ENCODE measurements around the gene ROBO3. TPM values are rescaled to one million over a fixed set of nuclear protein-coding genes. Genes with fewer than 3 reads are reported as not detected.

ROBO3 gene
- total RNA-seq, 1 donor from 2014 or later = 40.0 TPM

DNA sequence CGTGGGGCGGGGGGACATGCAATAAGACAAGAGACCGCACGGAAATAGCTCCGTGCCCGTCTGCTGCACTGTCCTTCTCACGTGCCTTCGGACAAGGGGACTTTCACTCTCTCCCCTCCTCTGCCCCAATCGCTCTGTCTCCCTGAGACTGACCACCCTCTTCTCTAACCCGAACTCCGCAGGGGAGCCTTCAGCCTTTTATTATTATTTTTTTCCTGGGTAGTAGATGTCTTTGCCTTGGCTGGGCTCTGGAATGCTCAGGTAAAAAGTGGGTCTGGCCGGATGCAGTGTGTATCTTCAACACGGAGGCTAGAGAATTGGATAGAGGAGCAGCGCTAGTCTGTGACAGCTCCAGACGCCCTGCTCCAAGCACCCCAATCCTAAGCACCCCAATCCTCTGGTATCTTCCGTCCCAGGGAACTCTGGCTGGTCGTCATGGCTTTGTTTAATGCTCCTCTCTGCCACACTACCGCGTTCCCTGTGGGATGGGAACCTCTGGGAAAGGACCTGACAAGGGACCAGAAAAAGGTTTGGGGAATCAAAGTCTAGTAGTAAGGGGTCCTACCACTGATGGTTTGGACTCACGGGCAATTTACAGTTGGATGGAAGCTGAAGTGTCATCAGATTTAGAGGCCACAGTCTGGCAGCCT lies 25.1 kb upstream of the ROBO3 start:
- H3K27me3 Mint-ChIP-seq (ENCODE audit: unreplicated experiment) = peaks cover 23% of the 10 kb centered on the region
- no peak overlapping the region for H3K27ac Mint-ChIP-seq (ENCODE audit: unreplicated experiment)
- DNase-seq (ENCODE audit: low spot score) = no peak
- TF ChIP-seq, protein P1, sequence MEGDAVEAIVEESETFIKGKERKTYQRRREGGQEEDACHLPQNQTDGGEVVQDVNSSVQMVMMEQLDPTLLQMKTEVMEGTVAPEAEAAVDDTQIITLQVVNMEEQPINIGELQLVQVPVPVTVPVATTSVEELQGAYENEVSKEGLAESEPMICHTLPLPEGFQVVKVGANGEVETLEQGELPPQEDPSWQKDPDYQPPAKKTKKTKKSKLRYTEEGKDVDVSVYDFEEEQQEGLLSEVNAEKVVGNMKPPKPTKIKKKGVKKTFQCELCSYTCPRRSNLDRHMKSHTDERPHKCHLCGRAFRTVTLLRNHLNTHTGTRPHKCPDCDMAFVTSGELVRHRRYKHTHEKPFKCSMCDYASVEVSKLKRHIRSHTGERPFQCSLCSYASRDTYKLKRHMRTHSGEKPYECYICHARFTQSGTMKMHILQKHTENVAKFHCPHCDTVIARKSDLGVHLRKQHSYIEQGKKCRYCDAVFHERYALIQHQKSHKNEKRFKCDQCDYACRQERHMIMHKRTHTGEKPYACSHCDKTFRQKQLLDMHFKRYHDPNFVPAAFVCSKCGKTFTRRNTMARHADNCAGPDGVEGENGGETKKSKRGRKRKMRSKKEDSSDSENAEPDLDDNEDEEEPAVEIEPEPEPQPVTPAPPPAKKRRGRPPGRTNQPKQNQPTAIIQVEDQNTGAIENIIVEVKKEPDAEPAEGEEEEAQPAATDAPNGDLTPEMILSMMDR (IDR thresholded peaks at IDR 0.05; ENCODE audit: unreplicated experiment) = no peak
- peaks cover 13% of the 10 kb centered on the region for H3K4me1 Mint-ChIP-seq (ENCODE audit: unreplicated experiment)
- H3K4me3 Mint-ChIP-seq (ENCODE audit: unreplicated experiment) = peak overlapping the region; percentile 50
- no peaks in the 10 kb centered on the region for H3K9me3 Mint-ChIP-seq (ENCODE audit: unreplicated experiment)
- peaks cover 6% of the 10 kb centered on the region for H3K36me3 Mint-ChIP-seq (ENCODE audit: low read depth, unreplicated experiment)

DNA sequence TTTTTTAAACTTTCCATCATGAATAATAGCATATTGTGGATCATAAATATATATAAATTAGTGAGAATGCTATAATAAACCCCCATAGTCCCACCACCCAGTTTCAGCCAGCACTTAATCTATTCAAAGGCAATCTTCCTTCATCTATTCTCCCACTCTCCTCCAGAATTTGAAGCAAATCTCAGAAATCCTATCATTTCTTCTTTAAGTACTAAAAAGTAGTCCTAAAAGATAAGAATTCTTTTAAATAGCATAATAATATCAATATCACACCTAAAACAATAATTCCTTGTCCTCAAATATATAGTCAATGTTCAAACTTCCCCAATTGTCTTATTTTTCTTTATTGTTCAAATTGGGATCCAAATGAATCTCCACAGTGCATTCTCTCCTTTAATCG lies 24.6 kb upstream of the ROBO3 start:
- peaks cover 26% of the 10 kb centered on the region for H3K27me3 Mint-ChIP-seq (ENCODE audit: unreplicated experiment)
- H3K9me3 Mint-ChIP-seq (ENCODE audit: unreplicated experiment) = no peaks in the 10 kb centered on the region
- TF ChIP-seq, protein P1 (IDR thresholded peaks at IDR 0.05; ENCODE audit: unreplicated experiment) = no peak
- DNase-seq (ENCODE audit: low spot score) = no peak
- peaks cover 13% of the 10 kb centered on the region for H3K4me1 Mint-ChIP-seq (ENCODE audit: unreplicated experiment)
- H3K27ac Mint-ChIP-seq (ENCODE audit: unreplicated experiment) = no peak overlapping the region
- H3K4me3 Mint-ChIP-seq (ENCODE audit: unreplicated experiment) = peak overlapping the region; percentile 50
- peaks cover 6% of the 10 kb centered on the region for H3K36me3 Mint-ChIP-seq (ENCODE audit: low read depth, unreplicated experiment)

DNA sequence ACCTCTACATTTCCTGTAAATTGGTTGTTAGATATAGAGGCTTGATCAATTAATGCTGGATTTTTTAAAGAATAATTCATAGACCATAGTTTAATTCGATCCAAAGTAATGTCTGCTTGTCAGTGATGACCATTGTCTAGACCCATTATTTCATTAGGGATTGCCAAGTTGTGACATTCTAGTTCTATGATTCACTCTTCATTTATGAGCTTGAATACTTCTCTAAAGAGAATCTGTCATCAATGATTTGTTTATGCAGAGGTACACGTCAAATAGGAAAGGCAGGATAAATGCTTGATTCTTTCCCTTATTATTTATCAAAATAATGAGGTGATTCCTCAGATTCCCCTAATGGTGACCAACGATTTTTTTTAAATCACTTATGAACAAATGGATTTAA lies 24.0 kb upstream of the ROBO3 start:
- H3K4me3 Mint-ChIP-seq (ENCODE audit: unreplicated experiment) = no peak overlapping the region
- H3K9me3 Mint-ChIP-seq (ENCODE audit: unreplicated experiment) = no peaks in the 10 kb centered on the region
- peaks cover 10% of the 10 kb centered on the region for H3K36me3 Mint-ChIP-seq (ENCODE audit: low read depth, unreplicated experiment)
- peaks cover 10% of the 10 kb centered on the region for H3K4me1 Mint-ChIP-seq (ENCODE audit: unreplicated experiment)
- DNase-seq (ENCODE audit: low spot score) = no peak
- peaks cover 31% of the 10 kb centered on the region for H3K27me3 Mint-ChIP-seq (ENCODE audit: unreplicated experiment)
- no peak overlapping the region for H3K27ac Mint-ChIP-seq (ENCODE audit: unreplicated experiment)
- TF ChIP-seq, protein P1 (IDR thresholded peaks at IDR 0.05; ENCODE audit: unreplicated experiment) = no peak

DNA sequence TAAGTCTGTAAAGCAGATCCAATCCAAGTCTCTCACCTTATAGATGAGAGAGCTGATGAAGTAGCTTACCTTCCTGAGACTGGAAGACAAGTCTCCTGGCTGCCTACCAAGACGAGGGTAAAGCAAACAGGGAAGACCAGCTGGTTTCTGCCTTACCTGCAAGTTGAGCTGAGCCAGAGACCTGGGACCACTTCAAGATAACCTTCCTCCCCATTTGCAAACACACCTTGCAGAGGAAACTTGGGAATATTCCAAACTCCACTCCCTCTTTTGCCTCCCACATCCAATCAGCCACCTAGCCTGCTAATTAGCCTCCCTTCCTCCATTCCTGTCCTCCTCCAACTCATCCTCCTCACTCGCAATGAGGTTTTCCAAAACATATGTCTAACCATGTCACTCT lies 23.4 kb upstream of the ROBO3 start:
- H3K27ac Mint-ChIP-seq (ENCODE audit: unreplicated experiment) = no peak overlapping the region
- TF ChIP-seq, protein P1 (IDR thresholded peaks at IDR 0.05; ENCODE audit: unreplicated experiment) = no peak
- peak overlapping the region; percentile 5 for H3K4me3 Mint-ChIP-seq (ENCODE audit: unreplicated experiment)
- DNase-seq (ENCODE audit: low spot score) = no peak
- peaks cover 31% of the 10 kb centered on the region for H3K27me3 Mint-ChIP-seq (ENCODE audit: unreplicated experiment)
- peaks cover 10% of the 10 kb centered on the region for H3K36me3 Mint-ChIP-seq (ENCODE audit: low read depth, unreplicated experiment)
- H3K4me1 Mint-ChIP-seq (ENCODE audit: unreplicated experiment) = peaks cover 8% of the 10 kb centered on the region
- H3K9me3 Mint-ChIP-seq (ENCODE audit: unreplicated experiment) = no peaks in the 10 kb centered on the region

DNA sequence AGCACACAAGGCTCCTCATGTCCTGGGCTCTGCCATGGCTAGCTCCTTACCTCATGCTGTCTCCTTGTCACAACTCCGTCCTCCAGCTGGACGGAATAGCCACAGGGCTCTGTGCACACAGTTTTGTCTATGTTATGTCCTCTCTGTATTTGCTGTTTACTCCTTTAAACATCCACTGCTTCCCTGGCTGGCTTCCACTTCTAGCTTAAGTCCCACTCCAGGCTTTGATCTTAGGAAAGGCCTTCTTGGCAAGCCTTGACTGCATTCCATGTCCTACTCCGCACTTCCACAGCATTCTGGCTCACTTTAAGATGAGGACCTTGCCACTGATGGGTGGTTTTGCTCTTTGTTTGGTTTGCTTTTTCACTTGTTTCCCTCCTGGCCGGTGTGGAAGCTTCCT lies 22.9 kb upstream of the ROBO3 start:
- H3K4me3 Mint-ChIP-seq (ENCODE audit: unreplicated experiment) = peak overlapping the region; percentile 5
- H3K27me3 Mint-ChIP-seq (ENCODE audit: unreplicated experiment) = peaks cover 31% of the 10 kb centered on the region
- H3K4me1 Mint-ChIP-seq (ENCODE audit: unreplicated experiment) = peaks cover 8% of the 10 kb centered on the region
- DNase-seq (ENCODE audit: low spot score) = no peak
- H3K9me3 Mint-ChIP-seq (ENCODE audit: unreplicated experiment) = no peaks in the 10 kb centered on the region
- H3K36me3 Mint-ChIP-seq (ENCODE audit: low read depth, unreplicated experiment) = peaks cover 10% of the 10 kb centered on the region
- TF ChIP-seq, protein P1 (IDR thresholded peaks at IDR 0.05; ENCODE audit: unreplicated experiment) = no peak
- H3K27ac Mint-ChIP-seq (ENCODE audit: unreplicated experiment) = no peak overlapping the region
